HG02973 (cell line): ENCODE results near the gene UGT2B17.
"Not testable (repeated sequence)": the region's sequence is repeated elsewhere in the genome, so short reads cannot be mapped to it uniquely, and the experiment has no call there.

Experiments
- ATAC-seq: cut with Tn5 transposase; IDR thresholded peaks from one replicate; pipeline ENCODE4 v1.9.1; 2021; ENCODE audit warnings: moderate library complexity; ENCODE audit not compliant: unreplicated experiment

Gene UGT2B17

GRCh38 chr4:68576272-68577125 is at the start of gene UGT2B17:
UGT2B17 (minus strand) TSS chr4:68576322; CDS start chr4:68568484, 7,838 bp downstream.
- peak; percentile 90 for ATAC-seq

DNA sequence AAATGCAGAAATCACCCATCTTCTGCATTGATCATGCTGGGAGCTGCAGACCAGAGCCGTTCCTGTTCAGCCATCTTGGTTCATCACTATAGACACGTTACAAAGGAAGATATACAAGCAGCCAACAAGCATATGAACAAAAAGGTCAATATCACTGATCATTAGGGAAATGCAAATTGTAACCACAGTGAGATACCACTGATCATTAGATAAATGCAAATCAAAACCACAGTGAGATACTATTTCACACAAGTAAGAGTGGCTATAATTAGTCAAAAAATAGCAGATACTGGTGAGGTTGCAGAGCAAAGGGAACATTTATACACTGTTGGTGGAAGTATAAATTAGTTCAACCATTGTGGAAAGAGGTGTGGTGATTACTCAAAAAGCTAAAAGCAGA is 46.6 kb upstream of the UGT2B17 start:
- ATAC-seq: peak; percentile 59

DNA sequence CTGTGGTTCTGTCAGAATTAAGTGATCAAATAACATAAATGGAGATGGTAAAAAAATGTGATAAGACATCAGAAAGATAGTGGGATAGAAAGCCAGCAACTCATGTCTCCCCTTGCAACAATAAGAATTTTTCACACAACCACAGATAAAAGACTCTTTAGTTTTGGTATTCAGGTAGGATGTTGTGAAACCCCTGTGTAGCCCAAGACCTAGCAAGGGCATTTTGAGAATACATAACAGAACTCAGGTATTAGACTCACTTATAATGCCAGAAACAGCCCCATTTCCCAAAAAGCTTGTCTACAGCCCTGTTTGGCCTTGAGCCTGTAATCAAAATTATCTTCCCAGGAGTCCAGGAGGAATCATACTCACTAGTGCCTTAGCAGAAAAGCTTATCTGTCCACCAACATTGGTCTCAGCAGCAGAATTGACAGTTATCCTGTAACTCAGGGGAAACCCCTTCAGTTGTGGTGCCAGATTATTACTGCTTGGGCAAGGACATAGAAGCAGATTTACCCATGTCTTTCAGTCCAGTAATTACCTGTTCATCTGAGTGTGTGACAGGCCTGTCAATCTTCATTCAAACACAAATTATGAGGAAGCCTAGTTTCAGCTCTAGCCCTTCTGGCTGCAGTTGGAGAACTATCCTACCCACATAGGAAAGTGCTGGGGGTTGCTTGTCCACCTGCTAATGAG is 41.0 kb upstream of the UGT2B17 start:
- ATAC-seq: no peak

- no peak for ATAC-seq
Observed at GRCh38 chr4:68615699-68616422, 39.7 kb upstream of the UGT2B17 start.

DNA sequence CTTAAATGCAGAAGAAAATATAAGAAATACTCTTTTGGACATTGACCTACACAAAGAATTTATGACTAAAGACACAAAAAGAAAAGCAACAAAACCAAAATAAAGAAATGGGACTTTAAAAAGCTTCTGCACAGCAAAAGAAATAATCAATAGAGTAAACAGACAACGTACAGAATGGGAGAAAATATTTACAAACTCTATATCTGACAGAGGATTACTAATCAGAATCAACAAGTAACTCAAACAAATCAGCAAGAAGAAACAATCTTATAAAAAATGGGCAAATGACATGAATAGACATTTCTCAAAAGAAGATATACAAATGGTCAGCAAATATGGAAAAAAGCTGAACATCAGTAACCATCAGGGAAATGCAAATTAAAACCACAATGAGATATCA is 37.6 kb upstream of the UGT2B17 start:
- ATAC-seq: no peak

DNA sequence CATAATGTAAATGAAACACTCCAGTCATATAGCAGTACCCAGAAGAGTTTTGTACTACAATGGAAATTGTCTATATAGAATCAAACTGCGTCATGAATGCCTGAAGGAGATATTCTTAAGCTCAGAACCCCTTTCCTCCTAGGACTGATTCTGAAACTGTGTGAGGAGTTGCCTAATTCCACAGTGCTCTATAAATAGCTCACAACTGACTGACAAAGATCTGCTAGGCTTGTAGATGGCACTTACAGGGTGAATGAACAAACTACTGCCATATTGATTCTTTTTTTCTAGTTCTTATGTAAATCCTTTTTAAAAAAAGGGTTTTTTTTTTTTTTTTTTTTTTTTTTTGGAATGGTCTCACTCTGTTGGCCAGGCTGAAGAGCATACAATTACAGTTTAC is 30.1 kb upstream of the UGT2B17 start:
- no peak for ATAC-seq

- no peak for ATAC-seq
Observed at GRCh38 chr4:68599150-68599549, 23.0 kb upstream of the UGT2B17 start.

DNA sequence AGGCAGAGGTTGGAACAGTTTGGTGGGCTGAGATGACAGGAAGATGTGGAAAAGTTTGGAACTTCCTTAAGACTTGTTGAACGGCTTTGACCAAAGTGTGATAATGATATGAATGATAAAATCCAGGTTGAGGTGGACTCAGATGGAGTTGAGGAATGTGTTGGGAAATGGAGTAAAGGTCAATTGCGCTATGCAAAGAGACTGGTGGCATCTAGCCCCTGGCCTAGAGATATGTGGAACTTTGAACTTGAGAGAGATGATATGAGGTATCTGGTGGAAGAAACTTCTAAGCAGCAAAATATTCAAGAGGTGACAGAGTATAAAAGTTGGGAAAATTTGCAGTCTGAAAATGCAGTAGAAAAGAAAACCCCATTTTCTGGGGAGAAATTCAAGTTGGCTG is 21.4 kb upstream of the UGT2B17 start:
- ATAC-seq: no peak

DNA sequence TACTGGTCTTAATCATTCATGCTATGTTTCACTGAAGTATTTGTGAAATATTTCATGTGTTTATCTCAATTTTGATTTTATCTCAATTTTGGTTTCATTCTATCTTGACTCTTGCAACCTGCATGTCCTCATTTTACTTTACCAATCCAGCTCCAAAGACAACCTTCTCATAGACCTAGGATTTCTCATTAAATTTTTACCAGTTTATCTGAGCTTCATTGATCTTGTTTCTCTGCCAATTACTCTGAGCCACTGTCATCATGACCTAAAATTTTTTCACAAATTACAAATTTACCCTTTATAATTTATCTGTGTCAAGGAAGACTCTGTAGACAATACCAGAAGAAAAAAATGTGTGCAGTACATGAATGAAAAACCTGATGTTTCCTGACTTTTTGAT is 18.6 kb upstream of the UGT2B17 start:
- no peak for ATAC-seq

- no peak for ATAC-seq
Observed at GRCh38 chr4:68593112-68593511, 17.0 kb upstream of the UGT2B17 start.

- ATAC-seq: no peak
Observed at GRCh38 chr4:68592673-68593072, 16.6 kb upstream of the UGT2B17 start.

DNA sequence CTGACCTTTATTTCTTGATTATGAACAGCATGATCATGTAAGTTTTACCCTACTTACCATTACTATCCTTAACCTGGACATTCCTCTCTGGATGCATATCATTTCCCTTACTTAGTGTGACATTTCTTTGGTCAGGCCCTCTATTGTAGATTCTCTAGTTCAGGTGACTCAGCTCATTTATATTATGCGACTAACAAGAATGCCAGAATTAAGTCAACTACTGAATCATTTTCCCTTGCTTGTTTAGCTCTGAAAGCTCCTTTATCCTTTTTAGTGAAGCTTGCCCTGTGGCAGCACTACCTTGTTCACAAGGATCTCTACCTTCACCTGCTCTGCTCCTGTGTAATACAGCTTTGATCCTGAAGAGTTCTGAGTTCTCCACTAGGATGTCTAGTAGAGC is 15.1 kb upstream of the UGT2B17 start:
- no peak for ATAC-seq

GRCh38 chr4:68589790-68590189 is 13.7 kb upstream of the UGT2B17 start:
- ATAC-seq: no peak

DNA sequence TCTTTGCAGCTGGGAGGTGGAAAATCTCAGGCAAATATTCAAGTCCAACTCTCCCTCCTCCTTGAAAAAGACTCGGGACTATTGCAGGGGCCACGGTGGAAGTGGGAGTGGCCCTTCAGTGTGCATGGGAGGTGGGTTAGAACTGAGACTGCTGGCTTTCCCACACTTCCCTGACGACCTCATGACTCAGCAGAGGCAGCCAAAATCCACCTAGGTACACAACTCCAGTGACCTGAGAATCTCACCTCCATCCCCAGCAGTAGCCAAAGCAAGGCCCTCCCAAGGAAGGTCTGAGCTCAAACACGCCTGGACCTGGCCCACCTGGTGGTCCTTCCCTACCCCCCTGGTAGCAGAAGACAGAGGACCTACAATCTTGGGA is 6.2 kb upstream of the UGT2B17 start:
- ATAC-seq: no peak

- ATAC-seq: no peak
Observed at GRCh38 chr4:68581383-68582338, 5.5 kb upstream of the UGT2B17 start.

- no peak for ATAC-seq
Observed at GRCh38 chr4:68577590-68577989, 1.5 kb upstream of the UGT2B17 start.

GRCh38 chr4:68575636-68576035 is 486 bp downstream of the UGT2B17 start:
- ATAC-seq: not testable (repeated sequence)

GRCh38 chr4:68575081-68575480 is 1.0 kb downstream of the UGT2B17 start:
- ATAC-seq: no peak

GRCh38 chr4:68572653-68573170 is 3.4 kb downstream of the UGT2B17 start:
- no peak for ATAC-seq

DNA sequence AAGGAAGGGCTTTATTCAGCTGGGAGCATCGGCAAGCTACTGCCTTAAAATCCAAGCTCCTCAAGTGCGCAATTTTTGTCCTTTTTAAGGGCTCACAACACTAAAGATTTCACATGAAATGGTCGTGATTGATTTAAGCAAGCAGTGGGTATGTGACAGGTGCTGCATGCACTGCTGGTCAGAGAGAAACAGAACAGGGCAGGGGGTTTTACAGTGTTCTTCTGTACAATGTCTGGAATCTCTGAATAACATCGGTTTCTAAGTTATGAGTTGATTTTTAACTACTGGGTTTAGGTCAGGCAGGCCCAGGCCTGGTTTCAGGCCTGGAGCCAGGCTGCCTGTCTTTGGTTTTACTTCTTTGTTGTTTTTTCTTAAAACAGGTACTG is 6.0 kb downstream of the UGT2B17 start:
- no peak for ATAC-seq
